Measurements from ENCODE around the gene SLC39A11. TPM values are rescaled to one million over a fixed set of nuclear protein-coding genes. Genes with fewer than 3 reads are reported as not detected.

SLC39A11 gene
- polyA plus RNA-seq, 1 of the 3 experiments (the other 2 are of a cell fraction) = 23.5 TPM

DNA sequence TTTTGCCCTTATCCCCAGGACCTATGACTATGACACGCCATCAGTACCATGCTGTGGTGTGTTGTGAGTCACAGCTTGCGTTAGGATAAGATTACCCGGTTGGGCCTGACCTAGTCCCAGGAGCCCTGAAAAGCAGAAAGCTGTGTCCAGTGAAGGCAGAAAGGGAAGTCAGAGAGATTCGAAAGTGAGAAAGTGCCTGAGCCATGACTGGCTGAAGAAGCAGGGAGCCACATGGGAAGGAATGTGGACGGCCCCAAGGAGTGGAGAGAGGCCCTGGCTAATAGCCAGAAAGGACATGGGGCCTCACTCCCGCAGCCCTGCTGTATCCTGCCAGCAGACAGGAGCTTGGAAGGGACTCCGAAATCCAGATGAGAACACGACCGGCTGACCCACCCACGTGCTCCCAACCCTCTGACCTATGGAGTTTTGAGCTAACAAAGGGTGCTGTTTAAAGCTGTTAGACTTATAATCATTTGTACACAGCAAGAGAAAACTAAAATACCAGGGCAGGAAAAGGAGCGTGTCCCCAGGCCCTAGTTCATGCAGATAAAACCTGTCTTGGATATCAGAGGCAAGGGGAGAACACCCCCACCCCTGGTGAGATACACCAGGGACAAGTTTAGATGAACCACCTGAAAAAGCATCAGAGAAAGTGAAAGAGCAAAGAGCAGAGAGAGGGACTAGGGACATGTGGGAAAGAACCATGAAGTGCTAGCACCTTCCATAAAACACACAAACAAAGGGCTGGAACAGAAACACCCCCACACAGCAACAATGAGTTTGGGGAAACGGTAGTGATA lies 115.3 kb downstream of the SLC39A11 start (continued):
- TF ChIP-seq EP300 (IDR thresholded peaks at IDR 0.05; ENCODE audit: borderline replicate concordance in 1 of 2, low read depth in 1 of 2, low read length in 1 of 2) = peak in 1 of 2 experiments; percentile 54; a peak in 1 of 4 replicates

DNA sequence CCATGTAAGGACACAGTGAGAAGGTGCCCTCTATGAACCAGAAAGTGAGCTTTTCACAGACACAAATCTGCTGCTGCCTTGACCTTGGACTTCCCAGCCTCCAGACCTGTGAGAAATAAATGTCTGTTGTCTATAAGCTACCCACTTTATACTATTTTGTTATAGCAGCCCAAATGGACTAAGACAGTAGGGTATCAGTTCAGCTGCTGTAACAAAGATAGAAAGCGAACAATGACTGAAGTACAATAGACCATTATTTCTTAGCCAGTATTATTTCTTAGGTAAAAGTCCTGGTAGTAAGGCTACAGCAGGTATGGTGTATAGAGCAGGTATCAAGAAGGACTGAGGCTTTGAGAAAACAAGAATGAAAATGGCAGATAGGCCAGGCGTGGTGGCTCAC lies 117.0 kb downstream of the SLC39A11 start:
- Histone ChIP-seq H3K4me3 (ENCODE audit: low read depth in 2 of 2, low read length in 1 of 2) (no peak overlapping the region), H3K27me3 (ENCODE audit: insufficient read depth) (no peaks in the 10 kb centered on the region), H3K79me2 (ENCODE audit: insufficient read depth) (peaks cover 4% of the 10 kb centered on the region; the same call in 1 of the 2 replicates), H3K9me2 (no peaks in the 10 kb centered on the region), H3K27ac (ENCODE audit: low read depth in 2 of 2, low read length in 1 of 2) (no peak overlapping the region), H3K4me2 (no peak overlapping the region), H3K9ac (no peak overlapping the region), H3K9me3 (no peaks in the 10 kb centered on the region), H2AFZ (ENCODE audit: low read depth) (no peak overlapping the region), H3F3A (replicated peaks; ENCODE audit: insufficient read depth) (peaks cover 16% of the 10 kb centered on the region), H4K20me1 (ENCODE audit: insufficient read depth) (no peaks in the 10 kb centered on the region), H3K4me1 (ENCODE audit: control insufficient read depth in 1 of 2, insufficient read depth in 2 of 2, low read depth in 1 of 2, low read length in 1 of 2) (peaks cover 6 to 23% of the 10 kb centered on the region in 2 experiments; a peak in 3 of 4 replicates), H3K36me3 (replicated peaks in 1 of 2; ENCODE audit: control insufficient read depth in 1 of 2, insufficient read depth in 2 of 2, low read length in 1 of 2) (no peaks in the 10 kb centered on the region)
- ChIA-PET POLR2A (no interaction called here), CTCF (interaction anchor here (0.7 to 1.2 kb wide), 4 partner anchors 10 to 214 kb away, joined by 3 to 5 read pairs (median 4); no protein-coding TSS in a partner anchor)
- TF ChIP-seq TEAD4 (IDR thresholded peaks at IDR 0.05; ENCODE audit: borderline replicate concordance, insufficient read depth) = no peak
- TF ChIP-seq RAD21 (IDR thresholded peaks at IDR 0.05; ENCODE audit: low read length) = no peak
- TF ChIP-seq, protein P1, sequence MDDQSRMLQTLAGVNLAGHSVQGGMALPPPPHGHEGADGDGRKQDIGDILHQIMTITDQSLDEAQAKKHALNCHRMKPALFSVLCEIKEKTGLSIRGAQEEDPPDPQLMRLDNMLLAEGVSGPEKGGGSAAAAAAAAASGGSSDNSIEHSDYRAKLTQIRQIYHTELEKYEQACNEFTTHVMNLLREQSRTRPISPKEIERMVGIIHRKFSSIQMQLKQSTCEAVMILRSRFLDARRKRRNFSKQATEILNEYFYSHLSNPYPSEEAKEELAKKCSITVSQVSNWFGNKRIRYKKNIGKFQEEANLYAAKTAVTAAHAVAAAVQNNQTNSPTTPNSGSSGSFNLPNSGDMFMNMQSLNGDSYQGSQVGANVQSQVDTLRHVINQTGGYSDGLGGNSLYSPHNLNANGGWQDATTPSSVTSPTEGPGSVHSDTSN (IDR thresholded peaks at IDR 0.05) = no peak
- TF ChIP-seq POLR2AphosphoS5 (IDR thresholded peaks at IDR 0.05; ENCODE audit: low read depth, low read length) = no peak
- no peak for TF ChIP-seq SIN3A (IDR thresholded peaks at IDR 0.05; ENCODE audit: borderline replicate concordance, low read depth, low read length)
- TF ChIP-seq, protein P2, sequence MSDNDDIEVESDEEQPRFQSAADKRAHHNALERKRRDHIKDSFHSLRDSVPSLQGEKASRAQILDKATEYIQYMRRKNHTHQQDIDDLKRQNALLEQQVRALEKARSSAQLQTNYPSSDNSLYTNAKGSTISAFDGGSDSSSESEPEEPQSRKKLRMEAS (IDR thresholded peaks at IDR 0.05; ENCODE audit: low read depth) = no peak
- 94% methylated on average over 2 of the region's 2 CpGs for WGBS (ENCODE audit: low lambda C conversion rate)
- no peak for DNase-seq

DNA sequence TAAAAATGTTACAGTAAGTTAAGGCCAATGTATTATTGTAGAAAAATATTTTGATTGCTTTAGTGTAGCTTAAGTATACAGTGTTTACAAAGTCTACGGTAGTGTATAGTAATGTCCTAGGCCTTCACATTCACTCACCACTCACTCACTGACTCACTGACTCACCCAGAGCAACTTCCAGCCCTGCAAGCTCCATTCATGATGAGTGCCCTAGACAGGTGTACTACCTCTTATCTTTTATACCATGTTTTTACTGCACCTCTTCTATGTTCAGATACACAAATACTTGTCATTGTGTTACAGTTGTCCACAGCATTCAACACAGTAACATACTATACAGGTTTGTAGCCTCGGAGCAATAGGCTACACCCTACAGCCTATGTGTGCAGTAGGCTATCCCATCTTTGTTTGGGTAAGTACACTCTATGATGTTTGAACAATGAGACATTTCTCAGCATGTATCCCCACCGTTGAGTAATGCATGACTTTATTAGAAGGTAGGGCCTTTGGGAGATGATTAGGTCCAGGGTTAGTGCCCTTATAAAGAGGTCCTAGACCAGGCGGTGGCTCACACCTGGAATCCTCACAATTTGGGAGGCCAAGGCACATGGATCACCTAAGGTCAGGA lies 117.8 kb downstream of the SLC39A11 start:
- no peak overlapping the region for H3K4me3 ChIP-seq (ENCODE audit: low read depth in 2 of 2, low read length in 1 of 2)
- H3K9me3 ChIP-seq = no peaks in the 10 kb centered on the region
- 67% methylated on average over 4 of the region's 4 CpGs for WGBS (ENCODE audit: low lambda C conversion rate)
- peaks cover 6 to 23% of the 10 kb centered on the region in 2 experiments; a peak in 3 of 4 replicates for H3K4me1 ChIP-seq (ENCODE audit: control insufficient read depth in 1 of 2, insufficient read depth in 2 of 2, low read depth in 1 of 2, low read length in 1 of 2)
- H2AFZ ChIP-seq (ENCODE audit: low read depth) = no peak overlapping the region
- no peak overlapping the region for H3K27ac ChIP-seq (ENCODE audit: low read depth in 2 of 2, low read length in 1 of 2)
- DNase-seq = no peak
- no peak overlapping the region for H3K9ac ChIP-seq
- no peak overlapping the region for H3K4me2 ChIP-seq
- H4K20me1 ChIP-seq (ENCODE audit: insufficient read depth) = no peaks in the 10 kb centered on the region
- peaks cover 2% of the 10 kb centered on the region; the same call in 1 of the 2 replicates for H3K79me2 ChIP-seq (ENCODE audit: insufficient read depth)
- H3K36me3 ChIP-seq (replicated peaks in 1 of 2; ENCODE audit: control insufficient read depth in 1 of 2, insufficient read depth in 2 of 2, low read length in 1 of 2) = no peaks in the 10 kb centered on the region
- POLR2A ChIA-PET = no interaction called here
- H3K27me3 ChIP-seq (ENCODE audit: insufficient read depth) = no peaks in the 10 kb centered on the region
- H3K9me2 ChIP-seq = no peaks in the 10 kb centered on the region
- CTCF ChIA-PET = interaction anchor here (0.6 to 1.2 kb wide), 5 partner anchors 9 to 249 kb away, joined by 3 to 5 read pairs (median 4); no protein-coding TSS in a partner anchor
- peaks cover 16% of the 10 kb centered on the region for H3F3A ChIP-seq (replicated peaks; ENCODE audit: insufficient read depth)
- no peak for TF ChIP-seq EZH2phosphoT487 (IDR thresholded peaks at IDR 0.05; ENCODE audit: borderline replicate concordance, low read depth)
- TF ChIP-seq GABPA (IDR thresholded peaks at IDR 0.05; ENCODE audit: low read depth) = no peak
- TF ChIP-seq, protein P3, sequence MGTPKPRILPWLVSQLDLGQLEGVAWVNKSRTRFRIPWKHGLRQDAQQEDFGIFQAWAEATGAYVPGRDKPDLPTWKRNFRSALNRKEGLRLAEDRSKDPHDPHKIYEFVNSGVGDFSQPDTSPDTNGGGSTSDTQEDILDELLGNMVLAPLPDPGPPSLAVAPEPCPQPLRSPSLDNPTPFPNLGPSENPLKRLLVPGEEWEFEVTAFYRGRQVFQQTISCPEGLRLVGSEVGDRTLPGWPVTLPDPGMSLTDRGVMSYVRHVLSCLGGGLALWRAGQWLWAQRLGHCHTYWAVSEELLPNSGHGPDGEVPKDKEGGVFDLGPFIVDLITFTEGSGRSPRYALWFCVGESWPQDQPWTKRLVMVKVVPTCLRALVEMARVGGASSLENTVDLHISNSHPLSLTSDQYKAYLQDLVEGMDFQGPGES (IDR thresholded peaks at IDR 0.05; ENCODE audit: low read depth, low read length) = no peak
- no peak for TF ChIP-seq TCF12 (IDR thresholded peaks at IDR 0.05)
- TF ChIP-seq ELF1 (IDR thresholded peaks at IDR 0.05) = no peak
- no peak for TF ChIP-seq FOXM1 (IDR thresholded peaks at IDR 0.05; ENCODE audit: low read depth)
- TF ChIP-seq SMC3 (IDR thresholded peaks at IDR 0.05; ENCODE audit: low read depth, low read length) = no peak
- no peak for TF ChIP-seq NFIC (IDR thresholded peaks at IDR 0.05; ENCODE audit: borderline replicate concordance)
- TF ChIP-seq RXRA (IDR thresholded peaks at IDR 0.05; ENCODE audit: borderline replicate concordance, low read depth) = no peak
- no peak for TF ChIP-seq GATA2 (CRISPR knock-in tag; IDR thresholded peaks at IDR 0.05)
- TF ChIP-seq, protein P4, sequence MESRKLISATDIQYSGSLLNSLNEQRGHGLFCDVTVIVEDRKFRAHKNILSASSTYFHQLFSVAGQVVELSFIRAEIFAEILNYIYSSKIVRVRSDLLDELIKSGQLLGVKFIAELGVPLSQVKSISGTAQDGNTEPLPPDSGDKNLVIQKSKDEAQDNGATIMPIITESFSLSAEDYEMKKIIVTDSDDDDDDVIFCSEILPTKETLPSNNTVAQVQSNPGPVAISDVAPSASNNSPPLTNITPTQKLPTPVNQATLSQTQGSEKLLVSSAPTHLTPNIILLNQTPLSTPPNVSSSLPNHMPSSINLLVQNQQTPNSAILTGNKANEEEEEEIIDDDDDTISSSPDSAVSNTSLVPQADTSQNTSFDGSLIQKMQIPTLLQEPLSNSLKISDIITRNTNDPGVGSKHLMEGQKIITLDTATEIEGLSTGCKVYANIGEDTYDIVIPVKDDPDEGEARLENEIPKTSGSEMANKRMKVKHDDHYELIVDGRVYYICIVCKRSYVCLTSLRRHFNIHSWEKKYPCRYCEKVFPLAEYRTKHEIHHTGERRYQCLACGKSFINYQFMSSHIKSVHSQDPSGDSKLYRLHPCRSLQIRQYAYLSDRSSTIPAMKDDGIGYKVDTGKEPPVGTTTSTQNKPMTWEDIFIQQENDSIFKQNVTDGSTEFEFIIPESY (IDR thresholded peaks at IDR 0.05; ENCODE audit: borderline replicate concordance, low read depth) = no peak
